Neural progenitor cell (in vitro differentiated cells): ENCODE data around the gene RBM45. TPM values are rescaled to one million over a fixed set of nuclear protein-coding genes. Genes with fewer than 3 reads are reported as not detected.
"Not testable (repeated sequence)": the region's sequence is repeated elsewhere in the genome, so short reads cannot be mapped to it uniquely, and the experiment has no call there.

Experiments
- DNase-seq: peaks from one replicate; pipeline ENCODE4 v3.0.0-alpha.2; 2016; ENCODE audit warnings: low spot score
- H2AFZ ChIP-seq: fragments of 200-600 bp; sonication (generic); replicated peaks from 2 replicates; pipeline ENCODE4 v1.6.1; 2016; ENCODE audit warnings: antibody characterized with exemption
- H3F3A ChIP-seq: fragments of 200-600 bp; sonication (generic); 2 replicates; pipeline ENCODE4 v1.6.1; 2016; ENCODE audit warnings: antibody characterized with exemption, low read depth
- H3K27ac ChIP-seq: fragments of 200-600 bp; sonication (generic); 2 replicates; pipeline ENCODE4 v1.5.1; 2016; ENCODE audit warnings: mild to moderate bottlenecking
- H3K27me3 ChIP-seq: fragments of 200-600 bp; sonication (generic); 2 replicates; pipeline ENCODE4 v1.6.1; 2016; ENCODE audit warnings: mild to moderate bottlenecking, moderate library complexity
- H3K36me3 ChIP-seq: fragments of 200-600 bp; sonication (generic); 2 replicates; pipeline ENCODE4 v1.5.1; 2016
- H3K4me1 ChIP-seq: fragments of 200-600 bp; sonication (generic); 2 replicates; pipeline ENCODE4 v1.6.1; 2016; ENCODE audit warnings: mixed run types
- H3K4me2 ChIP-seq: fragments of 200-600 bp; sonication (generic); 2 replicates; pipeline ENCODE4 v1.6.1; 2016
- H3K4me3 ChIP-seq: fragments of 200-600 bp; sonication (generic); 2 replicates; pipeline ENCODE4 v1.5.1; 2016
- H3K79me2 ChIP-seq: fragments of 200-600 bp; sonication (generic); 2 replicates; pipeline ENCODE4 v1.6.1; 2016; ENCODE audit warnings: low read depth
- H3K9ac ChIP-seq: fragments of 200-600 bp; sonication (generic); 2 replicates; pipeline ENCODE4 v1.6.1; 2016
- H3K9me3 ChIP-seq: fragments of 200-600 bp; sonication (generic); 2 replicates; pipeline ENCODE4 v1.5.1; 2016; ENCODE audit warnings: low read depth
- H4K20me1 ChIP-seq: fragments of 200-600 bp; sonication (generic); 2 replicates; pipeline ENCODE4 v1.6.1; 2016; ENCODE audit warnings: low read depth
- H3K27ac Mint-ChIP-seq: 3 replicates; pipeline ENCODE4 v1.8.0; 2021; ENCODE audit warnings: mixed read lengths
- H3K27me3 Mint-ChIP-seq: 2 replicates; pipeline ENCODE4 v1.8.0; 2022; ENCODE audit warnings: low read depth, mild to moderate bottlenecking, inconsistent platforms, moderate library complexity, mixed read lengths; ENCODE audit not compliant: insufficient read depth
- H3K36me3 Mint-ChIP-seq: 3 replicates; pipeline ENCODE4 v1.8.0; 2021; ENCODE audit warnings: mixed read lengths
- H3K4me1 Mint-ChIP-seq: 3 replicates; pipeline ENCODE4 v1.8.0; 2021; ENCODE audit warnings: mixed read lengths
- H3K4me3 Mint-ChIP-seq: 3 replicates; pipeline ENCODE4 v1.8.0; 2021; ENCODE audit warnings: mild to moderate bottlenecking, moderate library complexity, mixed read lengths
- H3K9me3 Mint-ChIP-seq: 3 replicates; pipeline ENCODE4 v1.8.0; 2020; ENCODE audit warnings: mixed read lengths
- EZH2 ChIP-seq: fragments of 200-600 bp; sonication (generic); IDR thresholded peaks from 2 replicates; pipeline ENCODE4 v1.6.1; 2017; ENCODE audit warnings: antibody characterized with exemption, mild to moderate bottlenecking, moderate library complexity
- EZH2phosphoT487 ChIP-seq: fragments of 200-600 bp; sonication (generic); IDR thresholded peaks from 2 replicates; pipeline ENCODE4 v1.6.1; 2017; ENCODE audit warnings: antibody characterized with exemption
- total RNA-seq: library from RNA; depleted of rRNA; stranded (reverse); fragments of >200 nt; gene quantifications from 2 replicates; pipeline ENCODE4 v1.2.3, GENCODE V29; 2015; ENCODE audit warnings: low replicate concordance
- TF ChIP-seq, protein P1 (sequence below): fragments of 200-600 bp; sonication (generic); IDR thresholded peaks from 2 replicates; pipeline ENCODE4 v1.5.1; 2017; ENCODE audit warnings: antibody characterized with exemption, mild to moderate bottlenecking

Gene RBM45
- total RNA-seq, 1 donor from 2014 or later, result 23.0 TPM

DNA sequence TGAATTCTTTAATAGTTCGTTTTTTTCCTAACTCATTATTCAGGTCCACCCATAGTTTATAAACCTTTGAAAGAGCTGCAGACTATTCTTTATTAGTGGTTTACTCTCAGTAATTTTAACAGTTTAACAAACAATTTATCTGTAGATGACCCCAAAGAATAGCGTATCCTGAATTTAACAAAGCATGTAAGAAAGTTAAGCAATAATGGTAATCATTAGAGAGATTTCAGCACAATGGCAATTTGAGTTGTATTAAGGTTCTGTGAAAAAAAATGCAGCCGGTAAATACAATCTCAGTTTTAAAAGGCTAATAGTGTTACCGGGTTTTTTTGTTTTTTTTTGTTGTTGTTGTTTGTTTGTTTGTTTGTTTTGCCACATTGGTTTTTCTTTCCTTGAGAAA, 40.3 kb downstream of the RBM45 start:
- H3K27ac Mint-ChIP-seq, result no peak overlapping the region
- Histone ChIP-seq H3K27ac (no peak overlapping the region), H3K27me3 (no peaks in the 10 kb centered on the region), H3F3A (no peaks in the 10 kb centered on the region), H4K20me1 (no peaks in the 10 kb centered on the region), H3K4me1 (no peaks in the 10 kb centered on the region), H3K9ac (no peak overlapping the region), H3K4me3 (no peak overlapping the region), H3K9me3 (no peaks in the 10 kb centered on the region), H3K79me2 (no peaks in the 10 kb centered on the region), H2AFZ (no peak overlapping the region), H3K36me3 (no peaks in the 10 kb centered on the region), H3K4me2 (no peak overlapping the region)
- H3K9me3 Mint-ChIP-seq, result peaks cover 7% of the 10 kb centered on the region
- no peaks in the 10 kb centered on the region for H3K27me3 Mint-ChIP-seq
- DNase-seq, result no peak
- no peaks in the 10 kb centered on the region for H3K4me1 Mint-ChIP-seq
- TF ChIP-seq EZH2phosphoT487, result no peak
- TF ChIP-seq, protein P1, sequence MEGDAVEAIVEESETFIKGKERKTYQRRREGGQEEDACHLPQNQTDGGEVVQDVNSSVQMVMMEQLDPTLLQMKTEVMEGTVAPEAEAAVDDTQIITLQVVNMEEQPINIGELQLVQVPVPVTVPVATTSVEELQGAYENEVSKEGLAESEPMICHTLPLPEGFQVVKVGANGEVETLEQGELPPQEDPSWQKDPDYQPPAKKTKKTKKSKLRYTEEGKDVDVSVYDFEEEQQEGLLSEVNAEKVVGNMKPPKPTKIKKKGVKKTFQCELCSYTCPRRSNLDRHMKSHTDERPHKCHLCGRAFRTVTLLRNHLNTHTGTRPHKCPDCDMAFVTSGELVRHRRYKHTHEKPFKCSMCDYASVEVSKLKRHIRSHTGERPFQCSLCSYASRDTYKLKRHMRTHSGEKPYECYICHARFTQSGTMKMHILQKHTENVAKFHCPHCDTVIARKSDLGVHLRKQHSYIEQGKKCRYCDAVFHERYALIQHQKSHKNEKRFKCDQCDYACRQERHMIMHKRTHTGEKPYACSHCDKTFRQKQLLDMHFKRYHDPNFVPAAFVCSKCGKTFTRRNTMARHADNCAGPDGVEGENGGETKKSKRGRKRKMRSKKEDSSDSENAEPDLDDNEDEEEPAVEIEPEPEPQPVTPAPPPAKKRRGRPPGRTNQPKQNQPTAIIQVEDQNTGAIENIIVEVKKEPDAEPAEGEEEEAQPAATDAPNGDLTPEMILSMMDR, result no peak
- no peak for TF ChIP-seq EZH2
- no peaks in the 10 kb centered on the region for H3K36me3 Mint-ChIP-seq
- H3K4me3 Mint-ChIP-seq, result no peak overlapping the region

DNA sequence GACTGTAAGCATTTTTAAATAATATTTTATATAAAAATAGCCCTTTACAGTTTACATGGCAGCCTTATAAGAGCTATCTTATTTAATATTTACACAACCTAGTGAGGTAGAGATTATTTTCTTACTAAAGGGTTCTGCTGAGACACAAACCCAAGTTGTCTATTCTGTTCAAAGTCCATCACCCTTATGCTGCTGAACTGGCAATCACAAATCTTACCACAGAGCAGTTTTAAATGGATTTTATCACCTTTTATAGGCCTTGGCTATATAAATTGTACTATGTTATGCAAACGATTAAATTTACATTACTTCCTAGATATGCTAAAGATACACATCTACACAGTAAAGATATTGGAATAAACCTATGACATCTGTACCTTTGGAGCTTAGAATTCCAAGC, 40.7 kb downstream of the RBM45 start:
- Histone ChIP-seq H3K9me3 (no peaks in the 10 kb centered on the region), H2AFZ (no peak overlapping the region), H3F3A (no peaks in the 10 kb centered on the region), H3K9ac (no peak overlapping the region), H3K4me3 (no peak overlapping the region), H3K27ac (no peak overlapping the region), H3K4me2 (no peak overlapping the region), H3K27me3 (no peaks in the 10 kb centered on the region), H3K36me3 (no peaks in the 10 kb centered on the region), H3K4me1 (no peaks in the 10 kb centered on the region), H3K79me2 (no peaks in the 10 kb centered on the region), H4K20me1 (no peaks in the 10 kb centered on the region)
- TF ChIP-seq, protein P1, result no peak
- TF ChIP-seq EZH2 (no peak), EZH2phosphoT487 (no peak)
- DNase-seq, result no peak
- Mint-ChIP-seq H3K27me3 (no peaks in the 10 kb centered on the region), H3K36me3 (no peaks in the 10 kb centered on the region), H3K4me3 (no peak overlapping the region), H3K4me1 (no peaks in the 10 kb centered on the region), H3K27ac (no peak overlapping the region), H3K9me3 (peaks cover 7% of the 10 kb centered on the region)

- not testable (repeated sequence) for H3K27ac Mint-ChIP-seq, H3K36me3 Mint-ChIP-seq, DNase-seq, H3K9me3 Mint-ChIP-seq, H4K20me1 ChIP-seq, H3F3A ChIP-seq, H3K36me3 ChIP-seq, H3K79me2 ChIP-seq, H3K27me3 Mint-ChIP-seq, H3K4me1 ChIP-seq, H3K4me1 Mint-ChIP-seq, H3K4me2 ChIP-seq, H3K4me3 ChIP-seq, H3K27ac ChIP-seq, H3K9me3 ChIP-seq, H3K27me3 ChIP-seq, H2AFZ ChIP-seq, H3K9ac ChIP-seq, H3K4me3 Mint-ChIP-seq
These were observed 41.6 kb downstream of the RBM45 start for GRCh38 chr2:178153878-178154277.

- H3K4me3 ChIP-seq, result no peak overlapping the region
- H3F3A ChIP-seq, result no peaks in the 10 kb centered on the region
- no peaks in the 10 kb centered on the region for H3K36me3 ChIP-seq
- H3K9me3 Mint-ChIP-seq, result peaks cover 7% of the 10 kb centered on the region
- no peak overlapping the region for H3K4me3 Mint-ChIP-seq
- H3K4me2 ChIP-seq, result no peak overlapping the region
- no peak overlapping the region for H3K9ac ChIP-seq
- no peaks in the 10 kb centered on the region for H4K20me1 ChIP-seq
- no peaks in the 10 kb centered on the region for H3K79me2 ChIP-seq
- no peaks in the 10 kb centered on the region for H3K27me3 ChIP-seq
- no peak overlapping the region for H3K27ac ChIP-seq
- H3K27me3 Mint-ChIP-seq, result no peaks in the 10 kb centered on the region
- H2AFZ ChIP-seq, result no peak overlapping the region
- no peak for DNase-seq
- H3K36me3 Mint-ChIP-seq, result no peaks in the 10 kb centered on the region
- H3K4me1 Mint-ChIP-seq, result no peaks in the 10 kb centered on the region
- no peaks in the 10 kb centered on the region for H3K4me1 ChIP-seq
- no peaks in the 10 kb centered on the region for H3K9me3 ChIP-seq
- no peak overlapping the region for H3K27ac Mint-ChIP-seq
- TF ChIP-seq EZH2 (no peak), EZH2phosphoT487 (no peak)
- TF ChIP-seq, protein P1, result no peak
These were observed 43.3 kb downstream of the RBM45 start for GRCh38 chr2:178155524-178155923.
